ENCODE results near the gene PRELP.

The PRELP gene

DNA sequence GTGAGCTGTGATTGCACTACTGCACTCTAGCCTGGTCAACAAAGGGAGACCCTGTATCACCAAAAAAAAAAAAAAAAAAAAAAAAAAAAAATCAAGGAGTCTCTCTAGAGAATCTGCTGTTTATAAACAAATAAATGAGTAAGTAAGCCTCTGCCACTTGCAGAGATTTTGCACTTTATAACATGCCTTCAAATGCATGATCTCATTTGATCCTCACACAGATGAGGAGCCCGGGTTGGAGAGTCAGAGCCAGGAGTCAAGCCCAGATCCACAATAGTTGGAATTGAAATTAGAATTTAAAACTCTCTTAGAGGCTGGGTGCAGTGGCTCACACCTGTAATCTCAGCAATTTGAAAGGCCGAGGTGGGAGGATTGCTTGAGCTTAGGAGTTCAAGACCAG is 4.0 kb downstream of the PRELP start:
- DNase-seq, result no peak

DNA sequence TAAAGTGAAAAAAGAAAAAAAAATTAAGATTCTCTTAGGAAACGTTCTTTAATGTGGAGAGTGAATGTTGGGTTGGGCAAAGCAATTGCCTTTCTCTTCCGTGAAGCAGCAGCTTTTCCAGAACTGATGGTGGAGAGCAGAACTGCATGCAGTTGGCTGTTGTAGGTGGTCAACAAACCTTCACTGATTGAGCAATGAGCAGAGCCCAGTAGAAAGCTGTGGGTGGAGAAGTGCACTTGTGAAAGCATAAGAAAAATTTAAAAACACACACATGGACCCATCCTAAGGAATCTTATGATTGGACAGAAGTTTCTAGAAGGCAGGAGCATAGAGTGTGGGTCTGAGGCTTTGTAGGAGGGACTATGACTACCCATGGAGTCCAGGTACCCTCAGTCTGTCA is 4.5 kb downstream of the PRELP start:
- DNase-seq, result no peak

DNA sequence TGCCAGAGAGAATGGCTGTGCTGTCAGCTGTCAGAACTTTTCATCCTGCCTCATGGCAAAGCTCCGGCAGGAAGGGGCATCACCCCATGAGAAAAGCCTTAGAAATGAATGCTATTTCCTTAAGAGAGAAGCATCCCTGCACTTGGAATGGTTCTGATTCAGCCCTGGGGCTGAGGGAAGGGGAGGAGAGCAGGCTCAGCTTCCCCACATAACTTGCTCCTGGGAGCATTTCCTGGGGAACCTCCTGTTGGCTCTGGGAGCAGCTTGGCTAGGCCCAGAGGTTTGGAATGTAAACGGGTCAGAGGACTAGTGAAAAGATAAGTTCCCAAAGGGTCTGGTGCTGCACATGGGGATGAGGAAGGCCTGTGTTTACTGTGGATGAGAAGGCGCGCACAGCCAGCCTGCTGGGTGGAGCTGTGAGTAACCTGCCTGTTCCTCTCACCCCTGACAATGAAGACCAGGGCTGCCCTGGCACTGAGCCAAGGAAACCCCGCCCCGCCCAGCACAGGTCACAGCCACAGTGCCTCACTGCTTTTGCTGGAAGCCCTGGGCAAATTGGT is 5.0 kb downstream of the PRELP start:
- peak; percentile 29 for DNase-seq

DNA sequence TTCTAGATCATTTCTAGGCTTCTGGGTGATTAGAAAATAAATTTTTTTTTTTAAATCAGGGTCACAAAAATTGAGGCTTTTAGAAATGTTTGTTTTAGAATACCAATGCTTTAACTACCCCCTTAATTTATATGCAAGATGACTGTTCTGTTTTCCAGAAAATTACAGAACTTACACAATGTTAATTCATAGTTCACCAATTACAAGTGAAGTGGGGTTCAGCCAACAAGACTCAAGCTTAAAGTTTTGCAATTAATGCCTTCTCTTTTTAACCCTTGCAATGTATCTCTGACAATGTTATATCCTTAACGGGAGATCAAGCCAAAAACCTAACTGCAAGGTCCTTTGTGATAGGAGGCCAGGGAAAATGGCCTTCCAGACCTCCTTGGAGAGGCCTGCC is 5.6 kb downstream of the PRELP start:
- no peak for DNase-seq

DNA sequence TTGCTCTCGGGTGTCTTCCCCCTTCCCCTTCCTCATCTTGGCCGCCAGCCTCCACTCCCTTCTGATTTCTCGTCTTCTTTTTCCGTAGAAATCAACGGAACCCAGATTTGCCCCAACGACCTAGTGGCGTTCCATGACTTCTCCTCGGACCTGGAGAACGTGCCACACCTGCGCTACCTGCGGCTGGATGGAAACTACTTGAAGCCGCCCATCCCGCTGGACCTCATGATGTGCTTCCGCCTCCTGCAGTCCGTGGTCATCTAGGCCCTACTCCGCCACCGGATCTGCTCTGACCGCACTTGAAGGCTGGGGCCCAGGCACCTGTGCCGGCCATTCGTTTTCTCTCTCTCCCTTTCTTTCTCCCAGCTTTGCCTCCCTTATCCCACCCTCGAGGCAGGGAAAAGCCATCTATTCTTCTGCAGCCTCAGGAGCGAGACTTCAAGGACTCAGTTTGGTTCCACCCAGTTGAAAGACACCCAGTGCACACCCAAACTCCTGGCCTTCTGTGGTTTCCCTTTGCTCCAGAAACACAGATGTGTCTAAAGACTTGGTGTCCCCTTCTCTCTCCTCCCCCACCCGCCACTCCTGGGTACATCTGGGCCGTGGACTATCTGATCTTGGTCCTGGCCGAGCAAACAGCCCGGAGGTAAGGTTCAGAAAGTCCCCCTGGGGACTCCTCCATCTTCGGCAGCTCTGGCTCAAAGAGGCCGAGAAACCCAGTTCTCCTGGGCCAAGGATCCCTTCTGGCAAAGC is 11.2 kb downstream of the PRELP start:
- no peak for DNase-seq

DNA sequence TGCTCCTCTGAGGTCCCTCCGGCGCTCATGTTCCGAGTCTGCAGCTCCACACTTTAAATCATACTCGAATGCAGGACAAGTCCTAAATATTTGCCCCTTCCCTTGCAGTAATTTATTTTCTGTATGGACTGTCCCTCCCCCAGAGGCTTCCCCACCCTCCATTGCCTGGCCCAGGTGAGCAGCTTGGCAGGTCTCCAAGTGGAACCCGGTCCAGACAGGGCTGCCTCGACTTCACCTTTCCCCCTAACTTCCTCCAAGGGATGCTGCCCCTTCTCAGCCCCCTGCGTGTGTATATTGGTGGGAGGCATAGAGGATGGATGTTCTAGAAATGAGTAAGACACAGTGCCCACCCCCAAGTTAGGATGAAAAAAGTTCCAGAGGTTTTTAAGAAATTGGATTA is 12.9 kb downstream of the PRELP start:
- no peak for DNase-seq

DNA sequence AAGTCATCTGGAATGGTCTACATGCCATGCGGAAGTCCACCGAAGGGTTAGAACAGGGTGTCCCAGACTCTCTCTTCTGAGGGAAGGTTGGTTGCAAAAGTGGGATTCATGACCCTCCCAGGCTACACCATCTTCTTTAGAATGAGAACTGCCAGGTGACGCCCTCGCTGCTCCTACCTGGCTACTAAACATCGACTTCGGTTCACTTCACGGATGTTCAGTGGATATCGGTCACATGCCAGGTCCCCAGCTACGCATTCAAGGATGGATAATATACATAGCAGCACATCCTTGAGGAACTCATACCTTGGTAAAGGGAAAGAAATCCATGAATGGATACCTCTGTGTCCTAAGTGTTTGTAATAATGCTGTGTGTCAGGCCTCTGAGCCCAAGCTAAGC is 15.0 kb downstream of the PRELP start:
- DNase-seq, result no peak

DNA sequence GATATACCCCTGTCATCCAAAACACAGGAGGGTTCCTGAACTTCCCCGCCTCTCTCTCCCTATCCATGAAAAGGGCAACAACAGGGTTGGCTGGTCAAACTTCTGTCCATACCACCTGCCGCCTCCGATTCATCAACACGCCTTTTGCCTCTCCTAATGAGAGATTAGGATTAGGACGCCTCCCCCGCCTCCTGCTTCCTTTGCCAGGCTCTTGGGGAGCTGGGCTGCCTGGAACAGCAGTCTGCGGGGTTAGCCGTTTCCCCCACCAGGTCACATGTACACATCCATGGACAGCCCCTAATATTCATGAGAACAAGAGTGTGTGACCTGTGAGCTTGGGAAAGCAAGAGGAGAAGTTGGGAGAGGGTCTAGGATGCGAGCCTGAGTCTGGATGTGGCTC is 16.1 kb downstream of the PRELP start:
- DNase-seq, result no peak

DNA sequence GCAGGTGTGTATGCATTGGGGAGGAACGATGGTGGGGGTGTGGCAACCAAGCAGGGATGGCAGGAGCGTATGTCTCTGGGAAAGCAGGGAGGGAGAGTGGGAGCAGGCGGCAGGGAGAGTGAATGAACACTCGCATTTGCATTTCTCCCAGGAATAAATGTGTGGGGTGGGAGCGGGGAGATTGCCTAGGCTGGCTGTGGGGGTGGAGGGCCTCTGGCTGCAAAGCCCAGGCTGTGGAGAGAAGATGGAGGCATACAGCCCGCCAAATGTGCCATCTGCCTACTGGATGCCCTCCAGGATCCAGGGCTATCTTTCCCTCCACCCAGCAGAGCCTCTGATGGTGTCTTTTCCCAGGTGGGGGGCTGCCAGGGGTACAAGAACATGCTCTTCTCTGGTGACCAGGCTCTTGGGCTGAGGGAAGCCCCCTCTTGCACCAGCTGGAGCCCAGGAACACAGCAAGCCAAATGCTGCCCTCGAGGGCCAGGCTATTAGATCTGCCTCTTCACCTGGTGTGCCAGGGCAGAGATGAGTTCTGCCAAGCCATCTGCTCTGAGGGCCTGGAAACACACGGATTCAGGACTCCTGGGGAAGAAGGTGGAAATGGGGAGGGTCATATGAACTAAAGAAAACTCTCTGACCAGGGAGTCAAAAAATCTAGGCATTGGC is 16.6 kb downstream of the PRELP start:
- no peak for DNase-seq

DNA sequence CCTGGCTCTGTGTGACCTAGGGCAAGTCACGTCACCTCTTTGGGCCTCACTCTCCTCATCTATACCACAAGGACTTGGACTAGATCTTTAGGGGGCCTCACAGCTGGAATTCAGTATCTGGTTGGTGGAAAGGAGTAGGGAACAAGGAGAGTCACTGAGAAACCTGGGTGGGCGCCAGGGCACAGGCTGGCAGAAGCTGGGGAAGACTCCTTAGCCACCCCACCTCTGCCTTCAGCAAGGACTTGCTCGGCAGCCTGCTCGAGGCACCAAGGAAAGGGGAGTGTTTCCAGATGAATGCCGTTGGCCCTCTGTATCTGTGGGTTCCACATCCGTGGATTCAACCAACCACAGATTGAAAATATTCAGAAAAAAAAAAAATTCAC is 17.1 kb downstream of the PRELP start:
- no peak for DNase-seq

DNA sequence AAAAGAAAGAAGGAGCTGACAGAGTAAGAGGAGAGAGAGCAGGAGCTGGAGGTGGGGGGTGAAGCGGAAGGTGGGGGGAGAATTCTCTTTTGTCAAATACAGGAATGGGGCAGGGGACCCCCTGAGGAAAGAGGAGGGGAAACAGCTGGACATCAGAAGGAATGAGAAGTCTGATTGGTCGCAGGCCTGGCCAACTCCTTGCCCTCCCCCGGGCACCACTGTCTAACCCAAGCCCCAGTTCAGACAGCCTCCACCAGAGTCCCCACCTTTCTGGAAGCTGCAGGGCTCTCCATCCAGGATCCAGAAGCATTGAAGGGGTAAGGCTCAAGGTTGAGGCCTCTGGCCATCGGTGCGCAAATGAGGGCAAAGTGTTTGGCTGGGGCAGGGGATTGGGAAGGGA is 18.3 kb downstream of the PRELP start, which contains the start of gene OPTC:
Gene OPTC (plus strand): TSS at position 253 of the 400 bp plus-strand sequence. CDS start 1,853 bp downstream, outside the sequence.
- no peak for DNase-seq

DNA sequence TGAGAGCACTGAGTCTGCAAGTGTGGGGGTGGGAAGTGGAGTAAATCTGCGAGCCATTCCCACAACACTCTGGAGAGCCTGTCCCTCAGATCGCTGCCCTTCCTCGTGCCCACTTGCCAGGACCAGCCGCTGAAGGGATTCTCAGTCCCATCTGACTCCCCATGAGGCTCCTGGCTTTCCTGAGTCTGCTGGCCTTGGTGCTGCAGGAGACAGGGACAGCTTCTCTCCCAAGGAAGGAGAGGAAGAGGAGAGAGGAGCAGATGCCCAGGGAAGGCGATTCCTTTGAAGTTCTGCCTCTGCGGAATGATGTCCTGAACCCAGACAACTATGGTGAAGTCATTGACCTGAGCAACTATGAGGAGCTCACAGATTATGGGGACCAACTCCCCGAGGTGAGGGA is 20.2 kb downstream of the PRELP start:
- DNase-seq, result no peak

DNA sequence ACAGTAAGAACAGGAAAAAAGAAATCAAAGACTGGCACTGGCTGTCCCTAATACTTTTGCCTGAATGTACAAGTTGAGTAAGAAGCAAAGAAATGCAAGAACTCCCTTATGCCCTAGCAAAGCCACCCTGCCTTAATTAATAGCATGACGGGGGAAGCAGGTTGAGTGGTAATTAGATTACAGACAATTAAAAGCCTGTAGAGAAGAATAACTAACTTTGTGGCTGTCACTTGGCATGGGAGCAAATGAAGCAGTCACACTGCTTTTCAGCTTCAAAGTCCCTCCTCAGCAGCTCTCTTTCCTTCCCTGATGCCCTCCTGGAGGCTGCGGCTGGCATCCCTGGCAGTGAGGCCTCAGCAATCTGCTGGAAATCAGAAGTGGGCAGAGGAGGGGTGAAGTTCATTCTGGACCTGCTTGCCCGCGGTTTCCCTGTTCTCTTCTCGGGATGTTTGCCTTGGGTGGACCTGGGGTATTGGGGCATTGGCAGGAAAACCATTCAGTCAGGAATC is 21.7 kb downstream of the PRELP start:
- no peak for DNase-seq

DNA sequence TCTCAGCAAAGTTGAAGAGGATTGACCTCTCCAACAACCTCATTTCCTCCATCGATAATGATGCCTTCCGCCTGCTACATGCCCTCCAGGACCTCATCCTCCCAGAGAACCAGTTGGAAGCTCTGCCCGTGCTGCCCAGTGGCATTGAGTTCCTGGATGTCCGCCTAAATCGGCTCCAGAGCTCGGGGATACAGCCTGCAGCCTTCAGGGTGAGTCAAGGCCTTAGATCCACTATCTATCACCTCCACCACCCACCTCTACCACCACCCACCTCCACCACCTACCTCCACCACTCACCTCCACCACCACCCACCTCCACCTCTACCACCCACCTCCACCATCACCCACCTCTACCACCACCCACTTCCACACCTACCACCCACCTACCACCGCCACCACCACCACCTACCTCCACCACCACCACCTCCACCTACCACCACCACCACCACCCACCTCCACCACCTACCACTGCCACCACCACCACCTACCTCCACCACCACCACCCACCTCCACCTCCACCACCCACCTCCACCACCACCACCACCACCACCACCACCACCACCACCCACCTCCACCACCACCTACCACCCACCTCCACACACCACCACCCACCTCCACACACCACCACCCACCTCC is 24.2 kb downstream of the PRELP start:
- no peak for DNase-seq

DNA sequence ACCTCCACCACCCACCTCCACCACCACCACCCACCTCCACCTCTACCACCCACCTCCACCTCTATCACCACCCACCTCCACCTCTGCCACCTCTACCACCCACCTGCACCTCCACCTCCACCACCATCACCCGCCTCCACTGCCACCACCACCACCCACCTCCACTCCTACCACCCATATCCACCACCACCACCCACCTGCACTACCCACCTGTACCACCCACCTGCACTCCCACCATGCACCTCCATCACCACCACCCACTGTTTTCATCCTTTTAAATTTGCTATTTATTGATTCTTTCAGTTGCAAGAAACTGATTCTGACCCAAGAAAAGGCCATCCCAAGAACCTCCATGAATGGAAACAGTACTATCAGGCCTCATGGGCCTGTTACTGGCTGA is 24.7 kb downstream of the PRELP start:
- DNase-seq, result no peak

DNA sequence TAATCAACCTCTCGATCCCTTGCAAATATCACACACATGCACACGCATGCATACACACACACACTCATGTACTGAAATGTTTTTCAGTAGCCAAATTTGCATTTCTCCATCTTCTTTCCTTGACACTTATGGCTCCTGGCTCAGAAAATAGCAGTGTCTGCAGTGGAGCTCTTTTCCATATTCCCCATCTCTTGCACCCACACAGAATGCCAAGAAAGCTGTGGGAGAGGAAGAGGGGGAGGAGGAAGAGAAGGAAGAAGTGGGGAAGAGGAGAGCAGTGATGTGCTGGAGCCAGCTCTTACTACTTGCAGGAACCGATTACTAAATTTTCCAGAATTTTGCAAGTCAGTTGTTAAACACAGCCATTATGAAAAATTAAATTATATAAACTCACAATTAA is 28.2 kb downstream of the PRELP start:
- no peak for DNase-seq

DNA sequence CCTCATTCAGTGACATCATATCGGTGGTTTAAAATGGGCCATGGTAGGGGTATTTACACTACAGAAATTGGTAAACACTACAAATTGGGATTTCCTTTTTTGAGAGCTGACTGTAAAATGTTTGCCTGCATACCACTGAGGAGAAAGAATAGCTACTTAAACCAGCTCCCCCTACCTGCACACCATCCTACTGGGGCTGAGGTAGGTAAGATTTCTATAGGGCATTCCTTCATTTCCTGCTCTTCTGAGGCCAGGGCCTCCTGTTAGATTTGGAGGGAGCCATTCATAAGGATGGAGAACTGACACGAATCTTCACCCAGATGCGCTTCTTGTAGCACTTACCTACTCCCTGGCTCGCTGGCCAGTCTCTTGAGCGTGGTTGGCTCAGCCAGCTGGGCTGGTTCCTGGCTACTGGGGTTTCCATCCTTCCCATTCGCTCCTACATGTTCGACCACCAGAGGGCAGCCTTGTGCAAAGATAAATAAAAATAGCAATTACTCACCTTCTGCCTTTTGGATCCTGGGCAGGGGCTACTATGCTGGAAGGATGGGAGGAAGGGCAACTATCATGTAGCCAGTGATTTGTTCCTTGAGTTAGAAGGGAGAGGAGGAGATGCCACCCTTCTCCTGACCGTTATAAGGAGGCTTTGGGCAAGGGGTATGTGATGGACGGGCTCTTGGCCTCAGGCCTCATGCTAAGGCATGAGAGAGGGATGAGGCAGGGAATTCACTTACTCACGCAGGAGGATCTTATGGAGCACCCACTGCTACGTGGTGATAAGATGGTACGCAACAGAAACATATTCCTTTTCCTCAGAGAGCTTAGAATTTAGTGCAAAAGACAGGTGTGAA is 29.0 kb downstream of the PRELP start:
- peak; percentile 77 for DNase-seq

DNA sequence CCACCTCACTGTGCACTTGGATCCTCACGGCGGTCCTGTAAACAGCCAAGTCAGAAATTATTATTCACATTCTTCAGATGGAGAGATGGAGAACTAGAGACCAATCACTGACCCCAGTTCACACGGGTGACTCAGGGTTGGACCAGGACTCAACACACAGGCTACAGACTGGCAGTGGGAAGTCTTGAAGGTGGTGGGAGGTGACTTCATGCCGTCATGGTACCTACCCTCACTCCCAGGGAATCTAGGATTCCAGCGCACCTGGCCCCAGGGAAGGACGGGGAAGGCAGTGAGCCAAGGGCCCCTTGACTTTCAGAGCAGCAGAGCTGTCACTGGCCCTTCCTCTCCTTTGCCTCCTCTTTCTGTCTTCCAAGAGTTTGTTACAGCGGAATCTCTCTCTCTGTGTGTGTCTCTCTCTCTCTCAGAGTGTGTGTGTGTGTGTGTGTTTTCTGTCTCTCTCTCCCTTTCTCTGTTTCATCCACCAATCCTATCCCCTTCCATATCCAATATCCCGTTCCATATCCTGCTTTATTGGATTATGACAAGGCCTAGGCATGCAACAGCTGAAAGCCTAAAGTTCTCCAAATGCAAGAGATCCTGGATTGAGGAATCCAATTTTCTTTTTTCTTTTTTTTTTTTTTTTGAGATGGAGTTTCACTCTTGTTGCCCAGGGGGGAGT is 30.1 kb downstream of the PRELP start:
- no peak for DNase-seq

DNA sequence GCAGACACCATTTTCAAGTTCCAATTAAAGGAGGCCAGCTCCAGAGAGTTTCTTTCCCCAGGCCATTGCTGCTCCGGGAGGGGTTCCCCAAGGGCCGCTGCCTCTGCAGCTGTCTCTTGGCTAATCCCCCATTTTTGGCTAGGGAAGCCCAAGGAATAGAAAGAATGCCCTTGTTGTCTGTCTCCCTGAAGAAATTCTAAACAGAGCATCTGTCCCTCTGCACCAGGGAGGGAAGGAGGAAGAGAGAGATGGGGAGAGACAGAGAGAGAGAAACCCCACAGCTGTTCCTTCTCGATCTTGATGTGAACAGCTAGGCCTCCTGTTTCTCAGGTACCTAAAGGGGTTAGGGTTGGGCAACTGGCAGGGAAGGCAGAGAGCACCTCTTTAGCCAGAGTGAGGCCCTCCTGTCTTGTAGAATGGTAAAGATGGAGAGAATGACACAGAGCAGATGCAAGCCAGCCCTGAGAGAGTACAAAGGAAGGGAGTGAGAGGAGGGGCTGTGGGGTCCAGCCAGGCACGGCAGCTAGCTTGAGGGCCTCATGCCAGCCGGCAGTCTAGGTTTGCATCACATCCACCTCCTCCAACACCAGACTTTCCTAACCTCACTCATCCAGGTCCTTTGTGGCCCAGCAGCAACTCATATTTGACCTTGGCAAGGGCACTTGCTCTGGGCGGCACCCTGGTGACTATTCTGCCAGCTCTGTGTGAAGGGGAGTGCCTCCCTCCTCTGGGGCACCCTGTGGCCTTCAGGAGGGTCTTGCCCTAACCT is 31.4 kb downstream of the PRELP start:
- DNase-seq, result no peak

DNA sequence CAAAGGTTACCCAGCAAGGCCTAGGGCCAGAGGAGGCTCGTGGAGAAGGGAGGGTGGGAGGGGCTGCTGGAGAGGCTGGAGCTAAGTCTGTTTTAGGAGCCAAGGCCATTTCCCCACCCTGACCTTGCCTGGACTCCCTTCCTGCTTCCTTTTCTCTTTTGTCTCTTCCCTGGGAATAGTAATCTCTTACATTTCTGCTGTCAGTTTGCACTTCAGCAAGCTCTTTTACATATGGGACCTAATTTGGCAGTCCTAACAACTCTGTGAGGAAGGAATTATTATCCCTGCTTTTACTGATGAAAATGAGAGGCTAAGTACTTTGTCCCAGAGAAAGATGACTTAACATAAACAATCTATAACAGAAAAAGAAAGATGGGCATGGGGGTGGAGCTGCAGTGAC is 32.2 kb downstream of the PRELP start:
- no peak for DNase-seq

DNA sequence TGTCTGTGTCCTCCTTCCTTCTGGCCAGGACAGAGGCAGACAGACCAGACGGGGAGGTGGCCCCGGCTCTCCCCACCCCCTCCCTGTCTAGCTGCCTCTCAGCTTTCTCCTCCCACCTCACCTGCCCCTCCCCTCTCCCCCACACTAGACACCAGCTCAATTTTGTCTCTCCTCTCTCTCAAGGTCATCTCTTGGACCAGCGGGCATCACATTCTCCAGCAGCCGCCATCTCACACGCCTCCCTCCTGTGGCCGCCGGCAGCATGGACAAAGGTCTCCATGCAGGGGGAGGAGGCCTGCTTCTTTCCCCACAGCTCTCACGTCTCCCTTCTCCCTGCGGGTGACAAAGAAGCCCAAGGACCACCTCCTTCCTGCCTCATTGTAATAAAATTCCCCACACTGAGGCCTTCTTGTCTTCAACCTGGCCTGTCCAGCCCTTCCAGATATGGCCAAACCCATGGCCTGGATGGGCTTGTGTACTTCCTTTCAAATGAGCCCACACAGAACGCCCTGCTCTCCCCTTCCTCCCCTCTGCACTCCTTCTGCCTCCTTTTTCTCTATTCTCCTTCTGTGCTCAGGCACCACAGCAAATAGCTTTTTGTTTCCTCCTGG is 33.0 kb downstream of the PRELP start:
- DNase-seq, result no peak
